Activated CD4-positive, alpha-beta T cell treated with anti-CD3 and anti-CD28 coated beads for 1 hour (primary cell): Measurements from ENCODE around the gene CNTNAP2.

Source experiments
- DNase-seq: peaks from one replicate; pipeline ENCODE4 v3.0.0-alpha.2; 2020

The CNTNAP2 gene

DNA sequence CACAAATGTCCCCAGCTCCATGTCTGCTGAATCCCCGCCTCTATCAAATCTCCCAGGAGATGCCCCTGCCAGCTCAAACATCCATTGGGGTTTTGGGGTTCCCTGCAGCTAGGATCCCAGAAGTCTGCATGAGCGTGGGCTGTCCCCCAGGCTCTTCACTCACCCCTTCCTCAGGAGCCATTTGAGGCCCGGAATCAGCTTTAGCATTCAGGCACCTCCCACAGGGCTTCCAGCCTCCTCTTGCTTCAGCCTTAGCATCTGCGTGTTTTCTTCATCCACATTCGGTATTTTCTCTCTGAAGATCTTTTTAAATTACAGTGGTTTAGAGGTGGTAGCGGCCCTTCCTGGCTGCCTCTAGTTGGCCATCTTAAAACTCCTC lies 1054.4 kb downstream of the CNTNAP2 start:
- no peak for DNase-seq

DNA sequence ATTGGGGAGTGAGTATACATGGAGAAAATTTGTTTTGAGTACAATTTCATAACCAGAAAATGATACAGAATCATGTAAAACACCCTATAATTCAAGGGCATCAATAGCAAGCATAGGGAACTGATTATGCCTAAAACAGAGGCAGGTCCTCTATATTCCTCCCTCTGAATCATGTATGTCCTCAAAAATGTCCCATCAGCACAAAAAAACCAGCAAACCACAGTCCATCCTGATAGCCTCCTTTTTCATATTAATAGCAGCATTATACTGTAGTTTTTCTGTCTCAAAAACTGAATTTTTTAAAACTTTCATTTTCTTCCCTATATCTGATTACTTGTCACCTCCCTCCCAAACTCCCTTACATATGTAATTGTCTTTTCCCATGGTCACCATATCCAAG lies 1057.3 kb downstream of the CNTNAP2 start:
- no peak for DNase-seq

DNA sequence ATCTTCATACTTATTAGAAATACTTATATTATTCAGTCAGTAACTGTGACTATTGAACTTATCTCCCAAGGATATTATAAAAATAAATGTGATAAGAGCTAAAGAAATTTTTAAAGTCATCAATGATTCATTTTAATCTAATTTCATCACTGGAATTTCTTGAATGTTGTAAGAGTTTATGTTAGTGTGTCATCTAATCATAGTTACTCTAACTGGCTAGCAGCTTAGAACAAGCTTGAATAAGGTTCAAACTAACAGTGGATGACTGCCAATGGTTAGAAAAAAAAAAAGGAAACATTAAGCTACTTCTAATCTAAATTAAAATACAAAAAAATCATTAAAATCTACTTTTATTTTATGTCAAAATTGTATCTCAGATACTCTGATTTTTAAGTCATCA lies 1066.3 kb downstream of the CNTNAP2 start:
- DNase-seq: no peak

DNA sequence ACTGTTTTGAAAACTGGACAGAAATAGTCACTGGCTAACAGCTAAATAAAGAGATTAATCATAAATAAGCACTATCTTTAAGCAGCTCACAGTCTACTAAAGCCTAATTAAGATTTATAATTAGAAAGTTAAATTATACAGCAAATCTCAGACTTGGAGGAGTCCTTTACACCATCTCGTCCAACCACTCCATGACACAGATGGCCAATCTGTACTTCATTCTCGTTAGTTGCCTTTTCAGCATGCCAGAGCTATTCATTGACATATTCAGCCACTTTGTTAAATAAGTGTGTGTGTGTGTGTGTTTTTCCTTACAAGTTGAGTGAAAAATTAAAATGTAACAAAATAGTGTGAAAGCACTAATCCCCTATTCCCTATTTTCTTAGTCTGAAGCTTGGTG lies 1066.7 kb downstream of the CNTNAP2 start:
- no peak for DNase-seq

DNA sequence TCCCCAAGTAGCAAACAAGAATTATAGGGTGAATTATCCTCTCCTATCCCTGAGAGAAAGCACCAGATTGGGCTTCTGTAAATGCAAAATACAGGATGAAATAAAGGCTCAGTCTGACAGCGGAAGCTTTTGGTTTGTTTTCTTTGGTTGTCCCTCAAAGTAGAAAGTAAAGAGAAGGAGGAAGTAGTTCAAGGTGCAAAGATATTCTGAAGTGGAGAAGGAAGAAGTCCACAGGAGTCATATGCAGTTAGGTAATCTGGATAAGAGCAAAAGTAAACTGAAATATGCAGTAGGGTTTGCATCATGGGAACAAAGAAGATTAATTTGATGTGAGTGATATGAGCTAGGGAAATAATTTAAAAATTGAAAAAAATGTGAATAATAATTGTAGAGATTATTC lies 1071.9 kb downstream of the CNTNAP2 start:
- DNase-seq: no peak

DNA sequence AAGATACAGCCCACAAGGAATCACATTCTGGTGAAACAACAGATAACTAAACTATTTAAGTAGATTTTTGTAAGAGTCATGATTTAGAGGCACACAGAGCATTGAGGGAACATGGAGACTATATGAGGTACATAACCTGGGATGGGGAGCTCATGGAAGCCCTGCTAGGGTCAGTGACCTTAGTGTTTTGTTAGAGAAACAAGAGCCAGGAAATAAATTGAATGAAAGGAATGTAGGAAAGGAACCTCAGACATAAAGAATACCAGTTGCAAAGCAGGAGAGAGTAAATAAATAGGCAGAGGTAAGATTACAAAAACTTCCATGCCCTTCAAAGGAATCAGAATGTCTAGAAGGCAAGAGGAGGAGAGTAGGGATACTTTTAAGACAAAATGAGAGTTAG lies 1076.9 kb downstream of the CNTNAP2 start:
- no peak for DNase-seq

DNA sequence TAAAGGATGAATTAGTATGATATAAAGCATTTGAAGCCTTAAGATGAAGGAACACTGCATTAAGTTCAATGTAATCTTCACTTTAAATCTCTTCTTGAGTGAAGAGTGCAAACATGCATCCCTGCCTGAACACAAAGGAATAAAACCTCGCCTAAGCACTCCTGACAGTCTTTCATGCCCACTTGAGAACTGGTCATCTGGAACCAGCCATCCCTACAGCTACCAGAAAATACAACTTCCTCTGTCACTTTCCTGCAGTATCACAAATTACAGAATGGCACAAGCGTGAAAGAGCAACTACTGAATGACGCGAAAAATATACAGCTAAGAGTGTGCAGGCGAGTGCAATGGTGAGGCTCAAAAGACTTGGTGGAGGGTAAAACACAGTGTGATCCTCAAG lies 1079.9 kb downstream of the CNTNAP2 start:
- DNase-seq: no peak

DNA sequence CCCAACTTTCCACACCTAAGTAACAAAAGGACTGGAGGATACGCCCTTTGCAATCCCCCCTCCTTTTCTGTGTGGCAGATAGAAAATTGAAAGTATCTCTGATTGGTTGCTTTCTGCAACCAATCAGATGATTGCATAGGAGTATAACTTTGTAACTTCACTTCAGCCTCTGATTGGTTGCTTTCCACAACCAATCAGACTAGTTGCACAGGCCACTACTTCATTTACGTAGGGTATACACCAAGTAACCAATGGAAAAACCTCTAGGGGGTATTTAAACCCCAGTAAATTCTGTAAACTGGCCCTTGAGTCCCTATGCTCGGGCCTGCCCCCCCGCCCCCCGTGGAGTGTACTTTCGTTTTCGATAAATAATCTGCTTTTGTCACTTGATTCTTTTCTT lies 1080.4 kb downstream of the CNTNAP2 start:
- DNase-seq: no peak

DNA sequence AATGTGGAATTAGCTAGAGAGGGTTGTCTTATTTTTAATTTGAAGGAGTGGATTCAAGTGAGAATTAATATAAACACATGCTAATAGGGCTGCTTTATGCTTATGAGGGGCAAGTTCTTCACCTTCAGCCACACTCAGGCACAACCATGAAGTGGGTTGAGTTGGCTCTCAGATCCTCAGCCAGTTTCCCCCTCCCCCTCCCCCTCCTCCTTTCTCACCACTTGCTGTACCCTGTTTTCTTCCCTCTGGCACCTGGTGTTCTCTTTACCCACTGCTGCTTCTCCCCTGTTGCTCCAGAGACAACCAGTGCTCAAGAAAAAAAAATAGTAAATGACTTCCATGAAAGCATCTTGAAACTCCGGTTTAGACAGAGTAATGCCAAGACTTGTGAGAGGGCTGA lies 1083.3 kb downstream of the CNTNAP2 start:
- DNase-seq: no peak

DNA sequence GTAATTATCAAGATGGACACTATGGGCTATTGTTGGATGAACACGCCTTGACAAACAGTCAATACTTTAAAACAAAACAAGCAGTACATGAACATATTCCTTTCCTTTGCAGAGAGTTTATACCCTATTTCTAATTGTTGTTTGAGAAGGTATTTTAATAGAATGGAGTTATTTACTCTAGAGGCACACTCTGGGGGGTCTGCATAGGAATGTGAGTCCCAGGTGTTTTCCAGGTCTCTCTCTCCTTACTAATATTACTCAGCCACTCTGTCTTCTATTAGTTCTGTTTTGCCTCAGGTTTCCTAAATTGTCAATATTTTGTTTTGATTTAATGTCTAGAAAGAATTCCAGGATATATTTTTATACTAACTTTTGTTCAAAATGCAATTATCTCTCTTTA lies 1091.4 kb downstream of the CNTNAP2 start:
- DNase-seq: no peak

DNA sequence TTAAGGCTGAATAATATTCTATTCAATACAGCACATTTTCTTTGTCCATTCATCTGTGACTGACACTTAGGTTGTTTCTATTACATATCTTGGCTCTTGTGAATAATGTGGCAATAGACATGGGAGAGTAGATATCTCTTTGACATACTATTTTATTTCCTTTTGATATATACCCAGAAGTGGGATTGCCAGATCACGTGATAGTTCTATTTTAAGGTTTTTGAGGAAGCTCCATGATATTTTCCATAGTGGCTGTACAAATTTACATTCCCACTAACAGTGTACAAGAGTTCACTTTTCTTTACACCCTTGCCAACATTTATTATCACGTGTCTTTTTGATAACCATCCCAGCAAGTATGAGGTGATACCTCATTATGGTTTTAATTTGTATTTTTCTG lies 1114.7 kb downstream of the CNTNAP2 start:
- no peak for DNase-seq

DNA sequence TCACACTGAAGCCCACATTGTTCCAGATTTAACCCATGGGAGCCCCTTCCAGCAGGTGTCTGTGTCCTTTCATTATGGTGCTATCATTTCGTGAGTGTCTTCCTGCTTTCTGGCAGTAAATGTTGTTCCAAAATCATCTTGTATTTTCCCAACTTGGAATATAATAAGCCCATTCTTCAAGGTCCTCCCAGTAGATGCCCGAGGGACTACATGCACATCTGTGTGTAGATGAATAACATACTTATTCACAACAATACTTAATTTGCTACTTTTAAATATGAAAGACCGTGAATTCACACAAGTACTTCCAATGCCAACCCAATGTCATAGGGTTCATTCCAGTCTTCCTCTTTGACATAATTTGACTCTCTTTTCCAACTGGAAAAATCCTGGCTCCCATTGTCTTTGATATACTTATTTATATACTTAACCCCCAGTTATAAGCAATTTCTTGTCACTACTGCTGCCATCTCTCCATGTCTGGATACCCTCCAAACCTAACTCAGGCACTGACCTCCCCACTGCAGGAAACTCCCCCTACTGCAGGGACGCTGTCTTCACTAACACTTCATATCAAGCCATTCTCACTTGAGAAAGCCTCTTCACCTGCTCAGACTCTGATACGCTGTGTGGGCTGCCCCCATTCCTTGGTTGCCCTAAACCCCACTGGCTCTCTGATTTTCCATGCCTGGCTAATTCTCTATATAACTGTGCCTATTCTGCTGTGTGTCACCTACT lies 1119.2 kb downstream of the CNTNAP2 start:
- no peak for DNase-seq

DNA sequence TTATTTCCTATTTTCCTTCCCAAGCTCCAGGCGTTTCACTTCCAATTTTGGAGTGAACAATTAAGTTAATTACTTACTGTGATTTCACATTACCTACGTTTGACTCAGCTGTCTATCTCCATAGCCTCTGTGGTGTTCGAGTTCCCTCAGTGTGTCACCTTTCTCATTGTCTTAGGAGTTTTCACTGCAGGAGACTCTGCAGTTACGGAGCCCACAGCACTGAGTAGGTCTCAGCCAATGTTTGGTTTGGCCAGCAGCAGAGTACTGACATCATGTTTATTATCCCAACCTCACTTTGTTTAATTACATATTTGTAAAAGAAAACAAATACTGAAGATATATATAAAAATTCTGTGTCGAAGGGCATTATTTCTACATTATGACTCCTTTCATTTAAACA lies 1123.9 kb downstream of the CNTNAP2 start:
- DNase-seq: no peak

DNA sequence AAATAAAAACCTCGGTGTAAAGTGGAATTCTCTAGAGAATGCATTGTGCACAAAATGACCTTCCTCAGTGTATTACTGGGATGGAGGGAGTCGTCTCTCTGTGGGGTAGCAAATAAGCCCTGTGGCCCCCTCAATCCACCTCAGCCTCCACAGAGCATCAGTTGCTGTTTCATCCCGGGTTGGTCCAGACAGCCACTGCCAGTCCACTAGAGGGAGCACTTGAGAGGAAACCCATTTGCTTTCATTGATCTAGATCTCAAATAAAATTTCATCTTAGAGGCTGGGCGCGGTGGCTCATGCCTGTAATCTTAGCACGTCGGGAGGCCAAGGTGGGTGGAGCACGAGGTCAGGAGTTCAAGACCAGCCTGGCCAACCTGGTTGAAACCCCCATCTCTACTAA lies 1128.7 kb downstream of the CNTNAP2 start:
- DNase-seq: no peak

DNA sequence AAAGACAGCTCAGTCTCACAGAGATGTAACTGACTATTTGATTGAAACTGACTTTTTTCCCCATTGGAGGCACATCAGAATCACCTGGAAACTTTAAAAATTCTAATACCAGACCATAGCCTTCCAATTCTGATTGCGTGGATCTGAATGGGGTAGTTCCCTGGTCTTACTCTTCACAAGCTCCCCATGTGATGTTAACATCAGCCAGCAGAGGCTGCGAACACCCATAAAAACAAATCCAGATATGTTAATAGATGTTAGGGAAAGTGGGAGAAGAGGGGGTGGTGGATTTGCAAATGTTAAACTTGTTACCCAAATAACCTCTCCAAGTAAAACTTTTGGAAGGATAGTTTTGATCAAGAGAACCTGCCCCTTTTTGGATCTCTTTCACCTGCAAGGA lies 1133.4 kb downstream of the CNTNAP2 start:
- DNase-seq: no peak

DNA sequence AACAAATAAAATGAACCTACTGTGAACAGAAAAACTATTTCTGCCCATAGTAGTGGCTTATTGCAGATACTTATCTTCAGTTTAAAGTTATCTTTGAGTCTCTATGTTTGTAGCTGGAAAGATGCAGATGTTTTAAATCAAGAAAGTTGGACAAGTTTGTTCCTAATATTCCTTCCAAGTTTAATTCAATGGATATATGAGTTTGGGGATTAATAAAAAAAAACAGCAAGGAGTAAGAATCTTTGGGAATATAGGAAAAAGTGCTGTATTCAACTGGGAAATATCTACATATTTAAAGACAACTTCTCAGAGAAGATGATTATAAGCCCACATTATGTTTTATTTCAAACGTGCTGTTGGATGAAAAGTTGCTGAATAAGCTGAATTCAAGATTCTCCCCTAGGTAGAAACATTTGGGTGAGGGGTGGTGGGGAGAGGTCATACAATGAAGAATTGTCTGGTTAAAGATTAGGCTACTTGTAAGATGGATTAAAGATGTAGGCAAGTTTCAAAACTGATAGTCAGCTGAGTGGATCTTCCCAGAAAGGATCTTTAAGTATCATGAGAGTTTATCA lies 1135.2 kb downstream of the CNTNAP2 start:
- DNase-seq: no peak

DNA sequence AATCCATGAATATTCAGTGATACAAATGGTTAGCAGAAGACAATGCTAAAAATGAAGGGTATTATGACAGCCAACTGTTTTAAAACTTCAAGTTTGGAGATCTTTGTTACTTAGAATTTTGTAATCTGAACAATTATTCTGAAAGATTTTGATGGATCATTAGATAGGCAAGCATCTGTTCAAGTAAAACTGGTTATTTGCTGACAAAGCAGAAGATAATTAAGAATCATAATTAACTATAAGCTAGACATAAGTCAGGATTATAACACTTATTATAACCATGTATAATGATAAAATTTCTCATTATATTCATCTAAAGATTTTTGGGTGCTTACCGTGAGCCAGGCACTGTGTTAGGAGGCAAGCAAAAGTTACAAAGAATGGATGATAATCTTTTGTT lies 1145.1 kb downstream of the CNTNAP2 start:
- DNase-seq: no peak

DNA sequence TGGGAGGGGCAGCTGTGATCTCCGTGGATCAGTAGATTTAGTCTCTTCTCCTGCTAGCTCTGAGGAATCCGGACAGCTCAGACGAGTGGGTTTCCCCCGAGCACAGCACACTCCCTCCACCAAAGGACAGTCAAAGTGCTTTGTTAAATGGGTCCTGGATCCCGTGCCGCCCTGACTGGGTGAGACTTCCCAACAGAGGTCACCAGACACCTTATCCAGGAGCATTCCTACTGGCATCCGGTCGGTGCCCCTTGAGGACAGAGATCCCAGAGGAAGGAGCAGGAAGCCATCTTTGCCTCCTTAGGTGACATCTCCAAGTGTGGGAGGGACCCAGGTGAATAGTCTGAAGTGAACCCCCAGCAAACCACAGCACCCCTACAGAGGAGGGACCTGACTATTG lies 1148.9 kb downstream of the CNTNAP2 start:
- DNase-seq: no peak

DNA sequence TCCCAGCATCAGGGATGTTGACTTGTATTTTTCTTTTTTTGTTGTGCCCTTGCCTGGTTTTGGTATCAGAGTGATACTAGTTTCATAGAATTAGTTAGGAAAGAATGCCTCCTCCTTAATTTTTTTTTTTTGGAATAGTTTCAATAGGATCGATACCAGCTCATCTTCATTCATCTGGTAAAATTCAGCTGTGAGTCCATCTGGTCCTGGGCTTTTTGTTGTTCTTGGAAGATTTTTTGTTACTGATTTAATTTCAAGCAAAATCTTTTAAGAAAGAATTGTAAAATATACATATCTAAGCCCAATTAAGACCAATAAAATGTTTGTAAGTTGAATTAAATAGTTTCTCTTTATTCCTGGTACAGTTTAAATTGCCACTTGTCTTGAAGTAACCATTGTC lies 1159.5 kb downstream of the CNTNAP2 start:
- DNase-seq: no peak

DNA sequence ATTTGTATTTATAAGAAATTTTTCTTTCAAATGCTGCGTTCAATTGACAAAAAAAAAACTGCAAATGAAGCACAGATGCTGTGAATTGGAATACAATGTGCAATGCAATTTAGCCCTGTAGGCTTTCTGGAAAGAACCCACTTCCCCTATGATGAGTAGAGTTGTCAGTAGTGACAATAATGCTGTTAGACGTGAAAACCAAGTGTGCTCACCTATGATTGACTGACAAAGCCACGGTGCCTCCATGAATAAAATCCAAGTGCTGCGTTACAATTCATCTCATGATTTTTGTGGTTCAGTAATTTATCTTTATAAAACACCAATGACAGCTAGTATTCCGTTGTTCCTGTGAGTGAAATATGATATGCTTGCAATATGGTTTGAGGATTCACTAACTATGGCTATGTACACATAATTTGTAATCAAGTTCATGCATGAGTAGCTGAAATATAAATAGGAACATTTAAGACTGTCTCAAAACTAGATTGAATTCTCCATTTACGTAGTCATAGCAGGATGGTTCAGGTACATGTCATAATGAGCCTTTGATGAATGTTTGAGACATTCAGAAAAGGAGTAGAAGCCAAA lies 1160.3 kb downstream of the CNTNAP2 start:
- no peak for DNase-seq

DNA sequence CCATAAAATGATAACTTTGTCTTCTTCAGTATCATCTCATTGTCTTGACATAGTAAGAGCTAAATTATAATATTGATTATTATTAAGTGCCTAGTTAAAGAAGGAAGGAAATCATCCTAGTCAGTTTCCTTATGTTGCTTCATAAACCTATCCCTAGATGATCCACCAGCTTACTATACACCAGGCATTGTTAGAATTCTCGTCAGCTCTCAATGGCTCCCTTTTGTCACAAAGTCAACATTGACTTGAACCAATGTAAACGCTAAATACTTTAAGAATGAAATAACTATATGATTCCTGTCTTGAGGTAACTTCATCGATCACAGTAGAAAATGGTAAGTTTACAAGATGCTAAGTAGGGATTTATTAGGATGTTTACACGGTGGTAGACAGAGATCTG lies 1162.9 kb downstream of the CNTNAP2 start:
- DNase-seq: no peak

DNA sequence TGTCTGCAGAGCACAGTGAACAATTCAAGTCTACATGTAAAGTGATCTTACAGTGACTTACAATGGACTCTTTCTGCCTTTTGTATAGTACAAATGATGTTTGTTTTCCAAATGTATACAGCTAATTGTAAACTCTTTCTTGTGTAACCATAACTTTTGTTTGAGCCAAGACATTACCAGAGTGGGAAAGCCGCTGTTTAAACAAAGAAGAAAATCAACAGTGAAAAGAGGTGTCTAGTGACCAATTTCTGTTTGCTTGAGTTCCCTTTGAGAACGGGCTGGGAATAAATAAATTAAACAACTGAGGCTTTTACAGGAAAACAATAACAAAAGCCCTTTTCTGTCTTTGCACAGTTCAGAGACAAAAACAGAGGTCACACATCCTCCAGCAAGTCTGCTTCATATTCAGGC lies 1163.4 kb downstream of the CNTNAP2 start:
- DNase-seq: no peak

DNA sequence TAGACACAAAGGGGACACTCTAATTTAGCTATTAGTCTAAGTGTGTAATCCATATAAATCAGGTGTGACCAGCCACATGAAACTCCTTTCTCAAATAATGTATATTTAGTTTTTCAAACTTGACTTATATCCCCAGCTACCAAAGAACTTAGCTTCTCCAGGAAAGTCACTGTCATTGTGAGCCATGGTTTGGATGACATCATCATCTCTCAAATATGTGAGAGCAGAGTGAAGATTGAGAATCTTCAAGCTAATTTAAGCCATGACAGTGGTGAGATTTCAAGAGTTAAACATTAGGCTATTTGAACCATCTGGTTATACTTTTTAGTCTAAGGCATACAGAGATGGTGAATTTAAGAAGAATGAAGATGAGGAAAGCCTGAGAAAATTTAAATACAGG lies 1165.6 kb downstream of the CNTNAP2 start:
- no peak for DNase-seq

DNA sequence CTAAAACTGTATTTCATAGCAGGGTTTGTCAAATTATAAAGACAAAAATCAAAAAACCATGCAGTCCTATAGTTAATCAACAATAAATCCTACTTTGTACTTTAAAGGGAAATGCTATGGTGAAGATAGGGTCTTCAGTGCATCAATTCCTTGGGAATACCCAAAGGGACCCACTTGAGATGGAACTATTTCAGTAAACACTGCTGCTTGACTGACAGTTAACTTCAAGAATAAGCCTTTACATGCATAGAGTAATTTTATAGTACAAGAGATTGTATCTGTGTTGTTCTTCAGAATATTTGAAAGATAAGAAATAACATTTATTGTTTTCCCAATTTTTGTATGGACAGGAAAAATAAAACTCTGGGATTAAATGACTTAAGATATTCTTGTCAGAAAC lies 1179.6 kb downstream of the CNTNAP2 start:
- no peak for DNase-seq

DNA sequence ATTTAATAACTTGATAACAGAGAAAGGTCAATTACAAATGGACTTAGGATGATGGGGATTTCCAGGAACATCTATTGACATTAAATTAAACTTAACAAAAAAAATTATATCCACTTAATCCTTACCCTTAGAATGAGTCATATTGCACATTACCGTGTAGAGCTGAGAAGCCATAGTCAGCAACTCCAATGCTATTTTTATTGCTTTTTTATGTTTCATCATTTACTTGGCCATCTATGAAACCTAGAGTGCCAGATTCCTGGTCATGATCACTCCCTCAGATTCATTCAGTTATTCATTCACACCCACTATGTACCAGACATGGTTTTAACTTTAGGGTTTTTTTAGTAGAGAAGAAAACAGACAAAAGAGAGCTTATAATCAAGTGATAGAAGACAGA lies 1180.4 kb downstream of the CNTNAP2 start:
- no peak for DNase-seq
